Esophagus squamous epithelium (tissue), 4 donors: Measurements from ENCODE around the gene CIAO2A.

ENCODE experiments used
- POLR2A ChIP-seq, 4 donors: fragments of 450-650 bp; IDR thresholded peaks; one replicate each; pipeline ENCODE4 v1.6.1; 2017; ENCODE audit warnings: antibody characterized with exemption in 4 of 4, mild to moderate bottlenecking in 4 of 4, moderate library complexity in 3 of 4
- TF ChIP-seq, protein P1 (sequence below), 6 experiments: fragments of 450-650 bp in 4 of 6; fragments of 200-600 bp in 2 of 6; sonication (generic) in 2 of 6; IDR thresholded peaks; one replicate each; pipeline ENCODE4 v1.5.1; 2016 to 2019; ENCODE audit warnings: antibody characterized with exemption in 6 of 6, mild to moderate bottlenecking in 4 of 6, moderate library complexity in 4 of 6

DNA sequence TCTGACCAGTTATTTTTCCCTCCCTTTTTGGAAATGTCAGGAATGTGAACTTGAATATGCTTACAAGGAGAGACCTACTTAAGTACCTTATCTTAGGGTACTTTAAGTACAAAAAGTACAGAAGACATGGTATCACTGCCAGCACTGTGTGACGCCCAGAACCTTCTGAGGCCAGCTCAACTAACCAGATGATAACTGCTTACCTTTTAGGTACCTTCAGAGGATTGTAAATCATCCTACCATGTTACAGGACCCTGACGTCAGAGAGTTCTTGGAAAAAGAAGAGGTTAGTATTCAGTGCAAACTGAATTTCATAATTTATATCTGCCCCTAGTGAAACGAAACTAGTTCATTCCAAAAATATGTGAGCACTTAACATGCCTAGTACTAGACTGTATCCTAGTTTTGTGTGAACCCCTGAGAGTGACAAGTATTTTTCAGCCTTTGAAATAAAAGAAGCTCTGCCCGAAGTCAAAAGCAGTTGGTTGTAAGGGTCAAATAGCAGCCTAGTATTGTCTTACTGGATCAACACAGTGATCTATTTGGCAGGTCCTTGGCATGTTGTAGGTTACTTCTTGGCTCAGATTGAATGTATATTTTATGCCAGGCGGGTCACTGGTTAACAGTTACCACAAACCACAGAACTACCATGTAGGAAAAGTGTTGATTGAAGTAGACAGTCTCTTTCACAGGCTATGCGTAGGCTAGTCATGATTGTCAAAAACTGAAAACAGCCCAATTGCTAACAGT is 34.1 kb upstream of the CIAO2A start:
- TF ChIP-seq, protein P1, sequence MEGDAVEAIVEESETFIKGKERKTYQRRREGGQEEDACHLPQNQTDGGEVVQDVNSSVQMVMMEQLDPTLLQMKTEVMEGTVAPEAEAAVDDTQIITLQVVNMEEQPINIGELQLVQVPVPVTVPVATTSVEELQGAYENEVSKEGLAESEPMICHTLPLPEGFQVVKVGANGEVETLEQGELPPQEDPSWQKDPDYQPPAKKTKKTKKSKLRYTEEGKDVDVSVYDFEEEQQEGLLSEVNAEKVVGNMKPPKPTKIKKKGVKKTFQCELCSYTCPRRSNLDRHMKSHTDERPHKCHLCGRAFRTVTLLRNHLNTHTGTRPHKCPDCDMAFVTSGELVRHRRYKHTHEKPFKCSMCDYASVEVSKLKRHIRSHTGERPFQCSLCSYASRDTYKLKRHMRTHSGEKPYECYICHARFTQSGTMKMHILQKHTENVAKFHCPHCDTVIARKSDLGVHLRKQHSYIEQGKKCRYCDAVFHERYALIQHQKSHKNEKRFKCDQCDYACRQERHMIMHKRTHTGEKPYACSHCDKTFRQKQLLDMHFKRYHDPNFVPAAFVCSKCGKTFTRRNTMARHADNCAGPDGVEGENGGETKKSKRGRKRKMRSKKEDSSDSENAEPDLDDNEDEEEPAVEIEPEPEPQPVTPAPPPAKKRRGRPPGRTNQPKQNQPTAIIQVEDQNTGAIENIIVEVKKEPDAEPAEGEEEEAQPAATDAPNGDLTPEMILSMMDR (IDR thresholded peaks at IDR 0.05), result no peak
- TF ChIP-seq POLR2A (IDR thresholded peaks at IDR 0.05), result no peak
